ENCODE measurements around the gene RPL18A. TPM values are rescaled to one million over a fixed set of nuclear protein-coding genes. Genes with fewer than 3 reads are reported as not detected.

RPL18A gene
- total and polyA plus RNA-seq, 4 donors, result 639 to 1,987 (median 1,843) TPM

DNA sequence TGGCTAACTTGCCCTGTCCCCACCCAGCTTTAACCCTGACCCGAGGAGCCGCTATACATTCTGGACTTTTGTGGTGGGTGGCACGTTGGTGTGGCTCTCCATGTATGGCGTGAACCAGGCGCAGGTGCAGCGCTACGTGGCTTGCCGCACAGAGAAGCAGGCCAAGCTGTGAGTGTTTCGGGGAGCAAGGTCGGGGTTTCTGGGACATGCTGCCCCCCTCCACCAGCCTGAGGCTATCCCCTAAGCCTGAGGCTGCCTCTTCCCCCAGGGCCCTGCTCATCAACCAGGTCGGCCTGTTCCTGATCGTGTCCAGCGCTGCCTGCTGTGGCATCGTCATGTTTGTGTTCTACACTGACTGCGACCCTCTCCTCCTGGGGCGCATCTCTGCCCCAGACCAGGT, 18.0 kb downstream of the RPL18A start:
- H3K27ac ChIP-seq (ENCODE audit: low read depth in 1 of 2, low read length in 1 of 2), result no peak overlapping the region
- ATAC-seq (ENCODE audit: insufficient read depth, low FRiP score) (no peak), DNase-seq (no peak)
- no peak overlapping the region for H3K9ac ChIP-seq (ENCODE audit: insufficient read depth in 1 of 2, low read length in 2 of 2)
- H3K27me3 ChIP-seq (ENCODE audit: control insufficient read depth in 3 of 3, insufficient read depth in 3 of 3, low read length in 2 of 3), result peaks cover 0 to 18% (median 8%) of the 10 kb centered on the region in 3 donors
- H3K9me3 ChIP-seq (ENCODE audit: control insufficient read depth in 4 of 4, insufficient read depth in 3 of 4, low read length in 3 of 4), result peaks cover 0 to 1% (median 0%) of the 10 kb centered on the region in 4 donors
- 89 to 95% methylated on average over 16 of the region's 16 CpGs for WGBS, 2 donors
- H3K4me3 ChIP-seq, result no peak overlapping the region
- TF ChIP-seq, protein P1, sequence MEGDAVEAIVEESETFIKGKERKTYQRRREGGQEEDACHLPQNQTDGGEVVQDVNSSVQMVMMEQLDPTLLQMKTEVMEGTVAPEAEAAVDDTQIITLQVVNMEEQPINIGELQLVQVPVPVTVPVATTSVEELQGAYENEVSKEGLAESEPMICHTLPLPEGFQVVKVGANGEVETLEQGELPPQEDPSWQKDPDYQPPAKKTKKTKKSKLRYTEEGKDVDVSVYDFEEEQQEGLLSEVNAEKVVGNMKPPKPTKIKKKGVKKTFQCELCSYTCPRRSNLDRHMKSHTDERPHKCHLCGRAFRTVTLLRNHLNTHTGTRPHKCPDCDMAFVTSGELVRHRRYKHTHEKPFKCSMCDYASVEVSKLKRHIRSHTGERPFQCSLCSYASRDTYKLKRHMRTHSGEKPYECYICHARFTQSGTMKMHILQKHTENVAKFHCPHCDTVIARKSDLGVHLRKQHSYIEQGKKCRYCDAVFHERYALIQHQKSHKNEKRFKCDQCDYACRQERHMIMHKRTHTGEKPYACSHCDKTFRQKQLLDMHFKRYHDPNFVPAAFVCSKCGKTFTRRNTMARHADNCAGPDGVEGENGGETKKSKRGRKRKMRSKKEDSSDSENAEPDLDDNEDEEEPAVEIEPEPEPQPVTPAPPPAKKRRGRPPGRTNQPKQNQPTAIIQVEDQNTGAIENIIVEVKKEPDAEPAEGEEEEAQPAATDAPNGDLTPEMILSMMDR (IDR thresholded peaks at IDR 0.05; ENCODE audit: control extremely low read depth, extremely low read depth), result no peak
- H3K36me3 ChIP-seq (ENCODE audit: control insufficient read depth in 4 of 4, insufficient read depth in 4 of 4, low read length in 4 of 4), result no peaks in the 10 kb centered on the region
- peaks cover 0 to 3% (median 0%) of the 10 kb centered on the region in 5 donors for H3K4me1 ChIP-seq (ENCODE audit: control insufficient read depth in 5 of 5, insufficient read depth in 5 of 5, low read length in 5 of 5)

- ATAC-seq (ENCODE audit: insufficient read depth, low FRiP score) (no peak), DNase-seq (no peak)
- Histone ChIP-seq H3K9me3 (ENCODE audit: control insufficient read depth in 4 of 4, insufficient read depth in 3 of 4, low read length in 3 of 4) (peaks cover 0 to 6% (median 0%) of the 10 kb centered on the region in 4 donors), H3K27me3 (ENCODE audit: control insufficient read depth in 3 of 3, insufficient read depth in 3 of 3, low read length in 2 of 3) (peaks cover 2 to 4% (median 4%) of the 10 kb centered on the region in 3 donors), H3K9ac (ENCODE audit: insufficient read depth in 1 of 2, low read length in 2 of 2) (no peak overlapping the region), H3K4me1 (ENCODE audit: control insufficient read depth in 5 of 5, insufficient read depth in 5 of 5, low read length in 5 of 5) (peaks cover 0 to 2% (median 0%) of the 10 kb centered on the region in 5 donors), H3K4me3 (no peak overlapping the region), H3K36me3 (ENCODE audit: control insufficient read depth in 4 of 4, insufficient read depth in 4 of 4, low read length in 4 of 4) (no peaks in the 10 kb centered on the region), H3K27ac (ENCODE audit: low read depth in 1 of 2, low read length in 1 of 2) (no peak overlapping the region)
- 76 to 82% methylated on average over 7 of the region's 7 CpGs for WGBS, 2 donors
- TF ChIP-seq, protein P1 (IDR thresholded peaks at IDR 0.05; ENCODE audit: control extremely low read depth, extremely low read depth), result no peak
Observed at GRCh38 chr19:17879466-17879865, 19.8 kb downstream of the RPL18A start.

DNA sequence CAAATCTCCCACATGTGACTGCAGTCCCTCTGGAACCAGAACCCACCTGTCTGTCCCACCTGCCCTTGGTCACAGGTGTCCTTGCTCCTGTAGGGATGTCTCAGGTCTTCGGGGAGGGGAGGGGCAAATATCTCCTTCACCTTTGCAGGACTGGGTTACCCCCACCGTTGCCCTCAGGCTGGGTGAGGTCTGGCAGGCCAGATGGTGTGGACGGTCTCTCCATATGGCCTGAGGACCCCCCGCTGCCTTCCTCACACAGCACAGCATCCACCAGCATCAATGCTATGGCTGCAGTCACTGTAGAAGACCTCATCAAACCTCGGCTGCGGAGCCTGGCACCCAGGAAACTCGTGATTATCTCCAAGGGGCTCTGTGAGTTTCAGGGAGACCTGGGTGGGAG, 22.0 kb downstream of the RPL18A start:
- DNase-seq (no peak), ATAC-seq (ENCODE audit: insufficient read depth, low FRiP score) (no peak)
- TF ChIP-seq, protein P1 (IDR thresholded peaks at IDR 0.05; ENCODE audit: control extremely low read depth, extremely low read depth), result no peak
- H3K27ac ChIP-seq (ENCODE audit: low read depth in 1 of 2, low read length in 1 of 2), result no peak overlapping the region
- peaks cover 0 to 4% (median 0%) of the 10 kb centered on the region in 3 donors for H3K27me3 ChIP-seq (ENCODE audit: control insufficient read depth in 3 of 3, insufficient read depth in 3 of 3, low read length in 2 of 3)
- no peak overlapping the region for H3K9ac ChIP-seq (ENCODE audit: insufficient read depth in 1 of 2, low read length in 2 of 2)
- H3K36me3 ChIP-seq (ENCODE audit: control insufficient read depth in 4 of 4, insufficient read depth in 4 of 4, low read length in 4 of 4), result no peaks in the 10 kb centered on the region
- no peak overlapping the region for H3K4me3 ChIP-seq
- 72 to 80% methylated on average over 7 of the region's 7 CpGs for WGBS, 2 donors
- peaks cover 0 to 2% (median 0%) of the 10 kb centered on the region in 5 donors for H3K4me1 ChIP-seq (ENCODE audit: control insufficient read depth in 5 of 5, insufficient read depth in 5 of 5, low read length in 5 of 5)
- peaks cover 0 to 4% (median 0%) of the 10 kb centered on the region in 4 donors for H3K9me3 ChIP-seq (ENCODE audit: control insufficient read depth in 4 of 4, insufficient read depth in 3 of 4, low read length in 3 of 4)
